ENCODE measurements around the gene TM4SF4. TPM values are rescaled to one million over a fixed set of nuclear protein-coding genes. Genes with fewer than 3 reads are reported as not detected.

The TM4SF4 gene
- total and polyA plus RNA-seq, 4 donors: 184 to 230 (median 208) TPM

GRCh38 chr3:149424918-149425317 is 49.6 kb upstream of the TM4SF4 start:
- whole genome bisulfite sequencing: 82% methylated on average over 2 of the region's 2 CpGs
- no peaks in the 10 kb centered on the region for H3K36me3 ChIP-seq (ENCODE audit: control insufficient read depth in 4 of 4, insufficient read depth in 3 of 4, low read depth in 1 of 4, low read length in 3 of 4)
- no peak overlapping the region for H3K4me3 ChIP-seq (ENCODE audit: low read depth in 1 of 3, low read length in 3 of 3)
- H3K9me3 ChIP-seq (ENCODE audit: control insufficient read depth in 4 of 4, low read length in 3 of 4): no peaks in the 10 kb centered on the region
- H3K27ac ChIP-seq (ENCODE audit: low read depth in 1 of 2, low read length in 2 of 2): no peak overlapping the region
- DNase-seq (ENCODE audit: low spot score): no peak
- no peaks in the 10 kb centered on the region for H3K27me3 ChIP-seq (ENCODE audit: control insufficient read depth in 4 of 4, insufficient read depth in 4 of 4, low read length in 3 of 4)
- no peak for TF ChIP-seq NR2F2 (IDR thresholded peaks at IDR 0.05)
- TF ChIP-seq SP1 (IDR thresholded peaks at IDR 0.05): no peak
- TF ChIP-seq TAF1 (conservative IDR thresholded peaks at IDR 0.05): no peak
- no peak for TF ChIP-seq ATF3 (IDR thresholded peaks at IDR 0.05)
- TF ChIP-seq HNF4A (conservative IDR thresholded peaks at IDR 0.05): no peak
- no peak for TF ChIP-seq RAD21 (IDR thresholded peaks at IDR 0.05)
- no peak for TF ChIP-seq FOXA1 (IDR thresholded peaks at IDR 0.05)
- no peak for TF ChIP-seq YY1 (IDR thresholded peaks at IDR 0.05)
- no peak for TF ChIP-seq REST (IDR thresholded peaks at IDR 0.05)
- TF ChIP-seq GABPA (IDR thresholded peaks at IDR 0.05 in 1 of 2, conservative IDR thresholded peaks at IDR 0.05 in 1 of 2): no peak
- no peak for TF ChIP-seq RXRA (IDR thresholded peaks at IDR 0.05)
- TF ChIP-seq EGR1 (IDR thresholded peaks at IDR 0.05; ENCODE audit: low read depth in 2 of 2): no peak
- TF ChIP-seq MAX (IDR thresholded peaks at IDR 0.05): no peak
- TF ChIP-seq ZBTB33 (IDR thresholded peaks at IDR 0.05): no peak
- TF ChIP-seq JUND (IDR thresholded peaks at IDR 0.05): no peak
- no peak for TF ChIP-seq CTCF (IDR thresholded peaks at IDR 0.05; ENCODE audit: low read depth, low read length, missing input control)
- no peak for TF ChIP-seq HNF4G (IDR thresholded peaks at IDR 0.05)
- no peak for TF ChIP-seq FOXA2 (IDR thresholded peaks at IDR 0.05)
- H3K4me1 ChIP-seq (ENCODE audit: control insufficient read depth in 4 of 4, insufficient read depth in 4 of 4, low read length in 3 of 4): no peaks in the 10 kb centered on the region
- no peak overlapping the region for H3K9ac ChIP-seq (ENCODE audit: low read depth in 1 of 2, low read length in 2 of 2)

Measured in liver (tissue), 9 donors.